ENCODE measurements around the gene CRHBP. TPM values are rescaled to one million over a fixed set of nuclear protein-coding genes. Genes with fewer than 3 reads are reported as not detected.
"Not testable (repeated sequence)": the region's sequence is repeated elsewhere in the genome, so short reads cannot be mapped to it uniquely, and the experiment has no call there.

Gene CRHBP
- total RNA-seq, 1 experiment from 2014 or later, result not detected

DNA sequence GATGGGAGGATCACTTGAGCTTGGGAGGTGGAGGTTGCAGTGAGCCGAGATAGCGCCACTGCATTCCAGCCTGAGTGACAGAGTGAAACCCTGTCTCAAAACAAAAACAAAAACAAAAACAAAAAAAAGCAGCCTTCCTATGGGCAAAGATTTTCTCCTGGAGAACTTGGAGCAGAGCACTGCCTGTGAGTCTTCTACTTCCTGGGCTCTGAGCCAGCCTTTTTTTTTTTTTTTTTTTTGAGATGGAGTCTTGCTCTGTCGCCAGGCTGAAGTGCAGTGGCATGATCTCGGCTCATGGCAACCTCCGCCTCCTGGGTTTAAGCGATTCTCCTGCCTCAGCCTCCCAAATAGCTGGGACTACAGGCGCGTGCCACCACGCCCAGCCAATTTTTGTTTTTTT, 40.6 kb downstream of the CRHBP start:
- not testable (repeated sequence) for H3K36me3 ChIP-seq, DNase-seq, H3K9me3 ChIP-seq, H3K4me3 ChIP-seq, H3K27me3 ChIP-seq

DNA sequence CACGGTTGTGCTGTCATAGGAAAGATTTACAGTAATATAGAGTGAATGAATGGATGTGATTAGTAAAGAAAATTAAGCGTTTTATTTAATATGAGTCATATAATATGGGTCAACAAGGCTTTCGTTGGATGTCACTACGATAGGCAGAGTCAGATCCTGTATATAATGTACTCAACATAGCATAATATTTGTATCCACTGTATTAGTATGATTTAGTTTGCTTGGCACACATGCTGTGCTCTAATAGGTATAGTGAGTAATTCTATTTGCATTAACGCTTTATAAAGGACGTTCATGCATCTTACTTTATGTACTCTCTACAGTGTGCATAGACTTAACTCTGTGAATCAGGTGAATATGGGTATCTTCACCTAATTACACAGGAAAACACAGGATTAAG, 41.5 kb downstream of the CRHBP start:
- Histone ChIP-seq H3K36me3 (no peaks in the 10 kb centered on the region), H3K27me3 (no peaks in the 10 kb centered on the region), H3K9me3 (0 out of 2 replicates have a peak, but pooled peaks cover 2% of the 10 kb centered on the region), H3K4me3 (no peak overlapping the region)
- DNase-seq, result no peak

DNA sequence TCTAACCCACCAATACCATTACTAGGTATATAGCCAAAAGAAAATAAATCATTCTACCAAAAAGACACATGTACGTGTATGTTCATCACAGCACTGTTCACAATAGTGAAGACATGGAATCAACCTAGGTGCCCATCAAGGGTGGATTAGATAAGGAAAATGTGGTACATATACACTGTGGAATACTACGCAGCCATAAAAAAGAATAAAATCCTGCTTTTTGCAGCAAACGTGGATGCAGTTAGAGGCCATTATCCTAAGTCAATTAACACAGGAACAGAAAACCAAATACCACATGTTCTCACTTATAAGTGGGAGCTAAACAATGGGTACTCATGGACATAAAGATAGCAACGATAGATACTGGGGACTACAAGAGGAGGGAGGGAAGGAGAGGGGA, 45.4 kb downstream of the CRHBP start:
- DNase-seq, H3K9me3 ChIP-seq, H3K36me3 ChIP-seq, H3K27me3 ChIP-seq, H3K4me3 ChIP-seq: not testable (repeated sequence)

DNA sequence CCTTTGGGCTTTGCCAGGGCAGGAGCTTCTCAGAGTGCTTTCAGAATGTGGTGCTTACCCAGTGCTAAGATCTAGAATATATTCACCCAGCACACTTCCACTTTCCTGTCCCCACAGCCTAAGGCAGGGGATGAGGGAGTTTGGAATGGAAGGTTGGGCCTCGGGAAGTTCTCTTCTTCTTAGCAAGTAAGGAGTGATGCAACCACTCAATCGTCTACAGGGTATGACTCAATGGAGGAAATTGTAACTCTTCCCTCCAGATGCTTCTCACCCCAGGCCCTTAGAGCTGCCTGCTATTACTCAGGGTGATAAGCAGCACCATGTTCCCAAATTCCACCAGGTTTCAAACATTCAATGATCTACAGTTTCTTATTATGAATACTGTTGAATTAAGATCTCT, 46.6 kb downstream of the CRHBP start:
- peak; percentile 16 for DNase-seq
- no peaks in the 10 kb centered on the region for H3K36me3 ChIP-seq
- no peak overlapping the region for H3K4me3 ChIP-seq
- 0 out of 2 replicates have a peak, but pooled peaks cover 2% of the 10 kb centered on the region for H3K9me3 ChIP-seq
- no peaks in the 10 kb centered on the region for H3K27me3 ChIP-seq

DNA sequence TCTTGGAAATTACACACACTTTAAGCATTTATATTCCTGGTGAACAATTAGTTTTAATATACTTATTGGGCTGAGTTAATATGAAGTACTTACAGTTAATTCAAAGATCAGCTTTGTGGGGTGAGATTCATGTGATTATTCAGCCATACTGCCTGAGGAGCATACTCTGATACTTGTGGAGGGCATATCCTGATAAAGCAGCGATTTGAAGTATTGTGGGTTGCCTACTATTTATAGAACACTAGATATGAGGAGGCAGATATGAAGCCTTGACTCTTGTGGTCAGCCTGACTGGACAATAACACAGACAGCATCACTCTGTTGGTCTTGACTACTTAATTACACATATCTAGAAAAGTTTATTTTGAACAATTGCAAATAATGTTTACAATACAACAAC, 50.4 kb downstream of the CRHBP start:
- no peak for DNase-seq
- no peaks in the 10 kb centered on the region for H3K36me3 ChIP-seq
- no peaks in the 10 kb centered on the region for H3K27me3 ChIP-seq
- H3K9me3 ChIP-seq, result no peaks in the 10 kb centered on the region
- H3K4me3 ChIP-seq, result no peak overlapping the region

DNA sequence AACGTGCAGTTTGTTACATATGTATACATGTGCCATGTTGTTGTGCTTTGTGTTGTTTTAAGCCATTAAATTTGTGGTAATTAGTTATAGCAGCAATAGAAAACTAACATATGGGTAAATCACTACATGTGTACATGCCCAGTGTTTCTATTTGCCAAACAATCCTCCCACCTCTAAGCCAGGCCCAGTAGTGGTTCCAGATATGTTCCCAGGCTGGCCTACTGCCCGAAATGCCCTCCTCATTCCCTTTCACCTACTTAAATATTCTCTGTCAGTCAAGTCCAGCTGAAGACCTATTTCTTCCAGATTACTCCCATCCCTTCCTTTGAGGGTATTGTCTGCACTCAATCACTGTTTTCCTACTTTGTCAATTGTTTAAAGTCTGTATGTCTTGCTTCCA, 53.3 kb downstream of the CRHBP start:
- H3K4me3 ChIP-seq, result no peak overlapping the region
- H3K27me3 ChIP-seq, result 0 out of 2 replicates have a peak, but pooled peaks cover 1% of the 10 kb centered on the region
- H3K36me3 ChIP-seq, result no peaks in the 10 kb centered on the region
- H3K9me3 ChIP-seq, result no peaks in the 10 kb centered on the region
- no peak for DNase-seq

DNA sequence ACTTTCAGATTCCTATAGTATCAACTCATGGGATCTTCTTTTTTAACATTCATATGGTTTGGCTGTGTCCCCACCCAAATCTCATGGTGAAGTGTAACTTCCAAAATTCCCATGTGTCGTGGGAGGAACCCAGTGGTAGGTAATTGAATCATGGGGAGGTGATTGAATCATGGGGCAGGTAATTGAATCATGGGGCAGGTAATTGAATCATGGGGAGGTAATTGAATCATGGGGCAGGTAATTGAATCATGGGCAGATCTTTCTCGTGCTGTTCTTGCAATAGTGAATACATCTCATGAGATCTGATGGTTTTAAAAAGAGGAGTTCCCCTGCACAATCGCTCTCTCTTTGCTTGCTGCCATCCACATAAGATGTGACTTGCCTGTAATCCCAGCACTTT, 55.6 kb downstream of the CRHBP start:
- no peak for DNase-seq
- Histone ChIP-seq H3K36me3 (no peaks in the 10 kb centered on the region), H3K9me3 (no peaks in the 10 kb centered on the region), H3K27me3 (0 out of 2 replicates have a peak, but pooled peaks cover 2% of the 10 kb centered on the region), H3K4me3 (no peak overlapping the region)

DNA sequence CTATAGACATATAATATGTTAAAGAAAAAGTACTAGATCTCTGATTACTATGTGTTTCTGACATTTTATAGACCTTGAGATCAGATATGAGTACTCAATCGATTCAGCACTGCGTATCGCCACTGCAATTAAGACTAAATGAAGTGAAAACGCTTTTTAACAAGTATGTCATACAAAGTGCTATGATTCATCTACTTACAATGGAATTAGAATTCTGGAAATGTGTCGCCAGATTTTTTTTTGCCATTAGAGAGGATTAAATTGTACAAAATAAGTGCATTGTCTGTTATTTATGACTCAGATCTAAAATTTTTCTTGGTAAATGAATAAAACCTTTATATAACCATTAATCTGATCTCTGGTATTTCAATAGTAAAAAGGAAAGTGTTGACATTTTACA, 57.4 kb downstream of the CRHBP start:
- Histone ChIP-seq H3K36me3 (no peaks in the 10 kb centered on the region), H3K27me3 (0 out of 2 replicates have a peak, but pooled peaks cover 2% of the 10 kb centered on the region), H3K4me3 (no peak overlapping the region), H3K9me3 (no peaks in the 10 kb centered on the region)
- no peak for DNase-seq

DNA sequence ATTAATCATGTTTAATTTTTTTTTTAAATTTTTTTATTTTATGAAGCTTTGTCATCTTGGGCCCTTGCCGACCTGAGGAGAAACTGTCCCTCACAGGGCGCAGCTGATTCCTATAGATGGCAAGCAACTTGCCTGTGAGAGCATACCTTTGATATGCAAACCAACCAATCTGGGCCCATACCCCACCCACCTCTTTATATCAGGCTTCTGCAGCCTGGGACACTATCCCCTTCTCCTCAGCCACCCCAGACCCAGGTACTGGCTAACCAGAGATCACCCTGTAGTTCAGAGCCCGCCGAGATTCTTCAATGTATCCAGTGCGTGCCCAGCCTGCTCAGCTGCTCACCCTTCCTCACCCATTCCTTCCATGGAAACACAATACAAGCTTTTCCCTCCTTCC, 58.7 kb downstream of the CRHBP start:
- Histone ChIP-seq H3K36me3 (no peaks in the 10 kb centered on the region), H3K4me3 (no peak overlapping the region), H3K27me3 (0 out of 2 replicates have a peak, but pooled peaks cover 2% of the 10 kb centered on the region), H3K9me3 (no peaks in the 10 kb centered on the region)
- DNase-seq, result no peak

DNA sequence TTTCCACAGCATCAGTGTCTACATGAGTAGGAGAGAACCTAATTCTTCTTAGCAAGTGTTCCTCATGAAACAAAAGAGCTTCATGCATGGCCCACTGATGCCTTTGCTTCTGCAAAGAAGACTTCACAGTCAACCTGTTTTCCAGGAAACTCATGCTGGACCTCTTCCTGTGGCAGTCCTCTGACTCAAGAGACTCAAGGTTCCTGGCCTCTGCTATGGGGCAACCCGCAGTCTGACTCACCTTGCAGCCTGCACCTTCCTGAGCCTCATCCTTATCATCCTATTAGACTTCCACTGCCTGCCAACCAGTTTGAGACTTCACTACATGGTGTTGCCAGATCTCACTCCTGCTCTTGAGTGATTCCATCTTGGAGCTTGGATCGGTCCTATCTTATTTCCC, 59.8 kb downstream of the CRHBP start:
- Histone ChIP-seq H3K4me3 (no peak overlapping the region), H3K27me3 (peaks cover 5% of the 10 kb centered on the region; the same call in 1 of the 2 replicates), H3K9me3 (no peaks in the 10 kb centered on the region), H3K36me3 (no peaks in the 10 kb centered on the region)
- DNase-seq, result peak; percentile 12

DNA sequence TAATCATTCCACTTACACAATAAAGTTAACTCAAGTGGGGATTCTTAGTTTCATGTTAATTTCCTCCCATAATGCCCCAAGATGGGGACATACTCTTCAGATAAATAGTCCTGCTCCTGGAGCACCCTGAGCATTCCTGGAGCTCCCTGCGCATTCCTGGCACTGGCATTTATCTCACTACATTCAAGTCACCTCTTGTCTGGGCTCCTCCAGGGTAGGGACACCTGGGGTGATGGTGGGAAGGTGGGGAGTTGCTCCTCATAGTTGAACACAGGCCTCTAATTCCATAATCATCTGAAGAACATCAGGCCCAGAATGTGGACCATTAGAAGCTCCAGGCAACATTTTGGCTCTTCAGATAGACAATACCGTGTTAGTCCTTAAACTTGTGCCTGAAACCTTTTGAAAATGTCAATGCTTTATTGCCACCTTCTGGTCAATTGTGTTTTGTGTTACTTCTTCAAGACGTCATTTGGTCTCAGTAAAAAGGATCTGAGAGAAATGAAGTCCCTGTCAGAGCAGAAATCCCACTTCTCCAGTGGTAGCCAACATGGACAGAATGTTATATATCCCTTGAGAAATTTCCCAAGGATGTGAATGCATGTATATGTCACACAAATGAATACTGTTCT, 63.2 kb downstream of the CRHBP start:
- Histone ChIP-seq H3K9me3 (no peaks in the 10 kb centered on the region), H3K27me3 (peaks cover 5% of the 10 kb centered on the region; the same call in 1 of the 2 replicates), H3K4me3 (no peak overlapping the region), H3K36me3 (no peaks in the 10 kb centered on the region)
- DNase-seq, result no peak

DNA sequence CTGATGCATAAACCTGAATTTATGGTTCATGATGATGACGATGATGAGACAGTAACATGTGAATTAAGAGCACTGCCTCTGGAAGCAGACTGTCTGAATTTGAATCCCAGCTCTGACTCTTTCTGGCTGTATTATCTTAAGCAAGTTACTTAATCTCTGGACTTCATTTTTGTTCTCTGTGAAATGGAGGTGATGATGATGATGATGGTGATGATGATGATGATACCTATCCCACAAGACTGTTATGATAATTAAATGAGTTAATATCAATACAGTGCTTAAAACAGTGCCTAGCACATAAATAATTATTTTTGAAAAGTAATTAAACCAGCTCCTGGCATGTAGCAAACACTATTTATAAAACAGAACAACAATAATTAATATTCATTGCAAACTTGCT, 64.1 kb downstream of the CRHBP start:
- no peak for DNase-seq
- H3K9me3 ChIP-seq, result no peaks in the 10 kb centered on the region
- no peak overlapping the region for H3K4me3 ChIP-seq
- peaks cover 3% of the 10 kb centered on the region; the same call in 1 of the 2 replicates for H3K27me3 ChIP-seq
- H3K36me3 ChIP-seq, result no peaks in the 10 kb centered on the region

DNA sequence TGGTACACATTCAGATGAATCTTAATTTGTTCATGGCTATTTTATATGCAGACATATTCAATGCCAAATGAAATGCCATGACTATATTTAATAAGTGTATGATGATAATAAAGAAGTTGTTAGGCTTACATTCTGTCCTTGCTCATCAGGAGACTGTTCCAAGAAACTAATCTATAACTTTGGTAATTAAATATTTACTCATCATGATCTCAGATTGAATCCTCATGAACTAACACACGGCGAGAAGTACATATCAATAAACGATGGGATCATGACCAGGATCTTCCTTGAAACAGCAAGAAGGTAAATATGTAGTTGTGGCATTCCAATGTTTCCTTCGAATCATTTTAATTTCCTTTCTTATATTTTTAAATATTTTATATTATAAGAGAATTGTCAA, 64.8 kb downstream of the CRHBP start:
- Histone ChIP-seq H3K9me3 (no peaks in the 10 kb centered on the region; the same call in 1 of the 2 replicates), H3K36me3 (no peaks in the 10 kb centered on the region), H3K27me3 (peaks cover 3% of the 10 kb centered on the region; the same call in 1 of the 2 replicates), H3K4me3 (no peak overlapping the region)
- no peak for DNase-seq

Other genes starting within 250 kb of the CRHBP start
- gene F2R, start 236.9 kb upstream of the CRHBP start, total RNA-seq (2014; rRNA removed; shearing (Covaris generic); ENCODE audit: low replicate concordance), result 12.5 and 13.4 TPM in 2 replicates
- 1.2 TPM in 2 replicates for gene F2RL1, start 134.0 kb upstream of the CRHBP start, total RNA-seq (2014; rRNA removed; shearing (Covaris generic); ENCODE audit: low replicate concordance)
- gene S100Z, start 103.0 kb upstream of the CRHBP start, total RNA-seq (2014; rRNA removed; shearing (Covaris generic); ENCODE audit: low replicate concordance), result not detected in 2 replicates
- gene AGGF1, start 77.4 kb downstream of the CRHBP start, total RNA-seq (2014; rRNA removed; shearing (Covaris generic); ENCODE audit: low replicate concordance), result 16.0 and 19.5 TPM in 2 replicates
- gene ZBED3, start 134.2 kb downstream of the CRHBP start, total RNA-seq (2014; rRNA removed; shearing (Covaris generic); ENCODE audit: low replicate concordance), result 0.20 TPM in 1 of 2 replicates, not detected in the other

All from MG63 (cell line).